ENCODE results near the gene COL4A4. TPM values are rescaled to one million over a fixed set of nuclear protein-coding genes. Genes with fewer than 3 reads are reported as not detected.

COL4A4 gene
- total and polyA plus RNA-seq, 2 donors (not counting 1 experiment from before 2014, with no cell fraction given): 0.17 to 0.76 TPM

DNA sequence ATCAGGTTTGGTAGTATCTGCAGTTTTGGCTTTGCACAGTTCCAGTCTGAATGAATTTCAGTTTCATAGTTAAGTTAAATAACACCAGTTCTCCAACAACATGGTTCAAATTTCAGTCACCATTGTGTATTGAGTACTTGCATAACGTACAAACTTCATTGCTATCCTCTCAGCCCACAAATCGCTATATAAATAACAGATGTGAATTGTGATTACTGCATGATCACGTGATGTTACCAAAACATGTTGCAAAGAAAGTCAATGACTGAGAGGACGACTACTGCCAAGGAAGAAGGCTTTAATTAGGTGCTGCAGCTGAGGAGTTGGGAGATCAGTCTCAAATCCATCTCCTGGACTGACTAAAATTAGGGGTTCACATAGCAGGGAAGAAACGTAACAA lies 48.2 kb downstream of the COL4A4 start:
- Histone ChIP-seq H3K4me3 (replicated peaks in 1 of 4; ENCODE audit: control extremely low read depth in 1 of 4, insufficient read depth in 1 of 4, low read depth in 3 of 4, low read length in 4 of 4) (no peak overlapping the region), H3K79me2 (ENCODE audit: control insufficient read depth, insufficient read depth, low read length) (no peaks in the 10 kb centered on the region), H4K20me1 (ENCODE audit: control insufficient read depth, extremely low read depth, insufficient read depth, low read length) (no peaks in the 10 kb centered on the region), H3K9me3 (ENCODE audit: control insufficient read depth, insufficient read depth, low read depth, low read length) (no peaks in the 10 kb centered on the region), H3K9ac (ENCODE audit: insufficient read depth, low read length) (peak overlapping the region; percentile 13), H3K4me1 (ENCODE audit: control insufficient read depth, extremely low read depth, insufficient read depth, low read length) (no peaks in the 10 kb centered on the region), H3K27ac (ENCODE audit: insufficient read depth, low read length) (no peak overlapping the region), H3K4me2 (ENCODE audit: extremely low read depth, insufficient read depth, low read length) (no peak overlapping the region), H3K27me3 (ENCODE audit: control insufficient read depth, insufficient read depth, low read length) (no peaks in the 10 kb centered on the region), H3K36me3 (ENCODE audit: control insufficient read depth, insufficient read depth, low read length) (no peaks in the 10 kb centered on the region), H2AFZ (ENCODE audit: low read length) (no peak overlapping the region)
- peak in 1 of 2 donors; percentile 85 for DNase-seq (ENCODE audit: low read depth in 2 of 2)
- TF ChIP-seq EZH2 (IDR thresholded peaks at IDR 0.05; ENCODE audit: low read length, missing control alignments) (no peak), CTCF (conservative IDR thresholded peaks at IDR 0.05 in 1 of 2, IDR thresholded peaks at IDR 0.05 in 1 of 2; ENCODE audit: low read depth in 1 of 2, low read length in 2 of 2) (no peak)

GRCh38 chr2:227106845-227107759 lies 56.9 kb downstream of the COL4A4 start:
- Histone ChIP-seq H3K9me3 (ENCODE audit: control insufficient read depth, insufficient read depth, low read depth, low read length) (no peaks in the 10 kb centered on the region), H3K27me3 (ENCODE audit: control insufficient read depth, insufficient read depth, low read length) (no peaks in the 10 kb centered on the region), H2AFZ (ENCODE audit: low read length) (no peak overlapping the region), H3K9ac (ENCODE audit: insufficient read depth, low read length) (no peak overlapping the region), H3K4me3 (replicated peaks in 1 of 4; ENCODE audit: control extremely low read depth in 1 of 4, insufficient read depth in 1 of 4, low read depth in 3 of 4, low read length in 4 of 4) (no peak overlapping the region), H3K79me2 (ENCODE audit: control insufficient read depth, insufficient read depth, low read length) (no peaks in the 10 kb centered on the region), H3K36me3 (ENCODE audit: control insufficient read depth, insufficient read depth, low read length) (no peaks in the 10 kb centered on the region), H4K20me1 (ENCODE audit: control insufficient read depth, extremely low read depth, insufficient read depth, low read length) (no peaks in the 10 kb centered on the region), H3K4me1 (ENCODE audit: control insufficient read depth, extremely low read depth, insufficient read depth, low read length) (no peaks in the 10 kb centered on the region), H3K4me2 (ENCODE audit: extremely low read depth, insufficient read depth, low read length) (no peak overlapping the region), H3K27ac (ENCODE audit: insufficient read depth, low read length) (no peak overlapping the region)
- DNase-seq (ENCODE audit: low read depth in 2 of 2): peak; percentile 52 to 83
- TF ChIP-seq EZH2 (IDR thresholded peaks at IDR 0.05; ENCODE audit: low read length, missing control alignments) (no peak), CTCF (conservative IDR thresholded peaks at IDR 0.05 in 1 of 2, IDR thresholded peaks at IDR 0.05 in 1 of 2; ENCODE audit: low read depth in 1 of 2, low read length in 2 of 2) (peak; percentile 85 to 95)

DNA sequence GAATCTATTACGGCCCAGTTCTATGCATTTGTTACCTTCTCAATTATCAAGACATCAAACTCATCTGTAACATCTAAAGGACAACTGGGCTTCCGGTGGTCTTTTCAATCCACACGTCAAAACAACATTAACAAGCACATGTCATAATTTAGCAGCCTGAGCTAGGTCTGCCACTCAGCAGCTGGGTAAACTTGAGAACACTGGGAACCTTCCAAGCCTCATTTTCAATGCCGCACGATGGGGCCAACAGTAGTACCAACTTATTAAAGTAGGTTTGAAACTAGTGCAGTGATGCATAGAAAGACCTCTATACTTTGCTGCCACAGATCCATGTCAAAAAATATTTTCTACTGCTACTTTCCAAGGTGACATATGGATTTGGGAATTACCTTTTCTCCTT lies 60.4 kb downstream of the COL4A4 start:
- no peak for DNase-seq (ENCODE audit: low read depth in 2 of 2)
- no peaks in the 10 kb centered on the region for H3K36me3 ChIP-seq (ENCODE audit: control insufficient read depth, insufficient read depth, low read length)
- H3K9ac ChIP-seq (ENCODE audit: insufficient read depth, low read length): no peak overlapping the region
- no peaks in the 10 kb centered on the region for H3K27me3 ChIP-seq (ENCODE audit: control insufficient read depth, insufficient read depth, low read length)
- no peak overlapping the region for H2AFZ ChIP-seq (ENCODE audit: low read length)
- no peaks in the 10 kb centered on the region for H3K9me3 ChIP-seq (ENCODE audit: control insufficient read depth, insufficient read depth, low read depth, low read length)
- no peaks in the 10 kb centered on the region for H3K79me2 ChIP-seq (ENCODE audit: control insufficient read depth, insufficient read depth, low read length)
- H3K27ac ChIP-seq (ENCODE audit: insufficient read depth, low read length): no peak overlapping the region
- H3K4me1 ChIP-seq (ENCODE audit: control insufficient read depth, extremely low read depth, insufficient read depth, low read length): no peaks in the 10 kb centered on the region
- H4K20me1 ChIP-seq (ENCODE audit: control insufficient read depth, extremely low read depth, insufficient read depth, low read length): no peaks in the 10 kb centered on the region
- TF ChIP-seq CTCF (conservative IDR thresholded peaks at IDR 0.05 in 1 of 2, IDR thresholded peaks at IDR 0.05 in 1 of 2; ENCODE audit: low read depth in 1 of 2, low read length in 2 of 2): no peak
- no peak for TF ChIP-seq EZH2 (IDR thresholded peaks at IDR 0.05; ENCODE audit: low read length, missing control alignments)
- H3K4me2 ChIP-seq (ENCODE audit: extremely low read depth, insufficient read depth, low read length): no peak overlapping the region
- no peak overlapping the region for H3K4me3 ChIP-seq (replicated peaks in 1 of 4; ENCODE audit: control extremely low read depth in 1 of 4, insufficient read depth in 1 of 4, low read depth in 3 of 4, low read length in 4 of 4)
